Parathyroid adenoma (tissue), 2 donors: Measurements from ENCODE around the gene ANKRD9.

Source experiments
- H2AFZ ChIP-seq: fragments of 300-600 bp; sonication (generic); one replicate; pipeline ENCODE4 v1.7.0; 2017; ENCODE audit warnings: antibody characterized with exemption, mild to moderate bottlenecking
- H3K27ac ChIP-seq: fragments of 300-600 bp; sonication (generic); one replicate; pipeline ENCODE4 v1.7.0; 2017
- H3K27me3 ChIP-seq: fragments of 300-600 bp; sonication (generic); one replicate; pipeline ENCODE4 v1.7.0; 2017; ENCODE audit warnings: low read length; ENCODE audit not compliant: control insufficient read depth, insufficient read depth
- H3K36me3 ChIP-seq: fragments of 300-600 bp; sonication (generic); one replicate; pipeline ENCODE4 v1.7.0; 2017; ENCODE audit warnings: low read length; ENCODE audit not compliant: control insufficient read depth, insufficient read depth
- H3K4me1 ChIP-seq: fragments of 300-600 bp; sonication (generic); one replicate; pipeline ENCODE4 v1.7.0; 2017; ENCODE audit warnings: control low read depth
- H3K4me2 ChIP-seq: fragments of 300-600 bp; sonication (generic); one replicate; pipeline ENCODE4 v1.7.0; 2017; ENCODE audit warnings: low read length
- H3K4me3 ChIP-seq: fragments of 300-600 bp; sonication (generic); one replicate; pipeline ENCODE4 v1.7.0; 2017; ENCODE audit warnings: low read depth, low read length
- H3K79me2 ChIP-seq: fragments of 300-600 bp; sonication (generic); one replicate; pipeline ENCODE4 v1.7.0; 2017; ENCODE audit warnings: control low read depth
- H3K9ac ChIP-seq: fragments of 300-600 bp; sonication (generic); one replicate; pipeline ENCODE4 v1.7.0; 2017; ENCODE audit warnings: mild to moderate bottlenecking
- H3K9me3 ChIP-seq: fragments of 300-600 bp; sonication (generic); one replicate; pipeline ENCODE4 v1.7.0; 2017; ENCODE audit warnings: low read length; ENCODE audit not compliant: control insufficient read depth
- CTCF ChIP-seq: fragments of 300-600 bp; sonication (generic); IDR thresholded peaks from one replicate; pipeline ENCODE4 v1.7.0; 2017; ENCODE audit warnings: antibody characterized with exemption, mild to moderate bottlenecking
- donor health status: primary hyperparathyroidism.

The ANKRD9 gene

GRCh38 chr14:102503641-102504327, 5.8 kb downstream of the ANKRD9 start:
- no peaks in the 10 kb centered on the region for H3K79me2 ChIP-seq
- no peaks in the 10 kb centered on the region for H3K36me3 ChIP-seq
- no peak overlapping the region for H3K4me3 ChIP-seq
- no peak for TF ChIP-seq CTCF
- no peak overlapping the region for H3K4me2 ChIP-seq
- no peaks in the 10 kb centered on the region for H3K27me3 ChIP-seq
- no peak overlapping the region for H3K9ac ChIP-seq
- no peak overlapping the region for H2AFZ ChIP-seq
- no peaks in the 10 kb centered on the region for H3K4me1 ChIP-seq
- no peaks in the 10 kb centered on the region for H3K9me3 ChIP-seq
- peak overlapping the region; percentile 22 for H3K27ac ChIP-seq

- Histone ChIP-seq H3K4me1 (no peaks in the 10 kb centered on the region), H2AFZ (no peak overlapping the region), H3K9ac (no peak overlapping the region), H3K4me2 (no peak overlapping the region), H3K27me3 (no peaks in the 10 kb centered on the region), H3K4me3 (no peak overlapping the region), H3K36me3 (no peaks in the 10 kb centered on the region), H3K9me3 (no peaks in the 10 kb centered on the region), H3K27ac (no peak overlapping the region), H3K79me2 (no peaks in the 10 kb centered on the region)
- no peak for TF ChIP-seq CTCF
These were observed 7.0 kb downstream of the ANKRD9 start for GRCh38 chr14:102502571-102502970.

- H3K9me3 ChIP-seq, result no peaks in the 10 kb centered on the region
- no peaks in the 10 kb centered on the region for H3K27me3 ChIP-seq
- no peak overlapping the region for H2AFZ ChIP-seq
- no peaks in the 10 kb centered on the region for H3K36me3 ChIP-seq
- no peak overlapping the region for H3K4me3 ChIP-seq
- H3K4me2 ChIP-seq, result no peak overlapping the region
- no peak overlapping the region for H3K9ac ChIP-seq
- no peaks in the 10 kb centered on the region for H3K79me2 ChIP-seq
- no peak overlapping the region for H3K27ac ChIP-seq
- no peaks in the 10 kb centered on the region for H3K4me1 ChIP-seq
- TF ChIP-seq CTCF, result no peak
These were observed 7.7 kb downstream of the ANKRD9 start for GRCh38 chr14:102501751-102502315.

GRCh38 chr14:102500713-102501112, 8.9 kb downstream of the ANKRD9 start:
- H3K9ac ChIP-seq, result no peak overlapping the region
- H3K27me3 ChIP-seq, result no peaks in the 10 kb centered on the region
- H3K79me2 ChIP-seq, result no peaks in the 10 kb centered on the region
- H2AFZ ChIP-seq, result no peak overlapping the region
- TF ChIP-seq CTCF, result no peak
- no peak overlapping the region for H3K4me3 ChIP-seq
- H3K4me1 ChIP-seq, result no peaks in the 10 kb centered on the region
- H3K9me3 ChIP-seq, result no peaks in the 10 kb centered on the region
- no peak overlapping the region for H3K4me2 ChIP-seq
- H3K27ac ChIP-seq, result peak overlapping the region; percentile 12
- H3K36me3 ChIP-seq, result no peaks in the 10 kb centered on the region

GRCh38 chr14:102500158-102500662, 9.4 kb downstream of the ANKRD9 start:
- TF ChIP-seq CTCF, result no peak
- no peaks in the 10 kb centered on the region for H3K9me3 ChIP-seq
- H3K4me3 ChIP-seq, result no peak overlapping the region
- H3K36me3 ChIP-seq, result no peaks in the 10 kb centered on the region
- no peaks in the 10 kb centered on the region for H3K4me1 ChIP-seq
- no peak overlapping the region for H2AFZ ChIP-seq
- no peak overlapping the region for H3K4me2 ChIP-seq
- H3K79me2 ChIP-seq, result no peaks in the 10 kb centered on the region
- no peaks in the 10 kb centered on the region for H3K27me3 ChIP-seq
- H3K27ac ChIP-seq, result no peak overlapping the region
- no peak overlapping the region for H3K9ac ChIP-seq
